Kasumi-1 (cell line): Measurements from ENCODE around the gene NDUFA13.

Experiments used
- DNase-seq, 2 experiments: peaks; one replicate each; lab custom pipeline; 2025; lab: John Stamatoyannopoulos, UW

NDUFA13 gene

DNA sequence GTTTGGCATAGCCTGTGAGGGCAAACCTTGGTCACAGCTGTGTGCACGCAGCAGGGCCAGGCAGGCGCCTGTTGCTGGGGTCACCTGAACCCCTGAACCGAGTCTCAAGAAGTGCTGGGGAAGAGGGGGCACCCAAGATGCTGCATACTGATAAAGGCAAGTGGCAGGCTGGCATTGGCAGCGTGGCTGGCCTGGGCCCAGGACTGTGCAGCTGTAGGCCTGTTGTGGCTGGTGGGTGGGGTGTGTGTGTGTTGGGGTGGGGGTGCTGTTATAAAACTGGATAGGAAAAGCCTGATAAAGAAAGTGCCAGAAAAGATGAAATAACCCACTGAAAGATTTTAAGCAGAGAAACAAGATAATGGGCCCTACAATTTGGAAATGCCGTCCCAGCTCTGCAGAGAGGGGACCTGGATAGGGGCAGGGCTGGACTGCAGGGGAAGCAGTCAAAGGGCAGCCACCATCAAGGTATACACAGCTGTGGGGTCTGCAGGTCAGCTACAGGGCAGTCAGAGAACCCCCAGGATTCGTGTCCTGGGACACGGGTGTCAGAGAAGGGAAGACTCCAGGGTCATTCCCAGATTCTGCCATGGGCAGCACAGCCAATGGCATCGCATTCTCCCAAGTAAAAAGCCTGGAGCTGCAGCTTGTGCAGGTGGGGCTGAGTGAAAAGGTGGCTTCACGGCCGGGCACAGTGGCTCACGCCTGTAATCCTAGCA is 55.2 kb downstream of the NDUFA13 start:
- no peak for DNase-seq

DNA sequence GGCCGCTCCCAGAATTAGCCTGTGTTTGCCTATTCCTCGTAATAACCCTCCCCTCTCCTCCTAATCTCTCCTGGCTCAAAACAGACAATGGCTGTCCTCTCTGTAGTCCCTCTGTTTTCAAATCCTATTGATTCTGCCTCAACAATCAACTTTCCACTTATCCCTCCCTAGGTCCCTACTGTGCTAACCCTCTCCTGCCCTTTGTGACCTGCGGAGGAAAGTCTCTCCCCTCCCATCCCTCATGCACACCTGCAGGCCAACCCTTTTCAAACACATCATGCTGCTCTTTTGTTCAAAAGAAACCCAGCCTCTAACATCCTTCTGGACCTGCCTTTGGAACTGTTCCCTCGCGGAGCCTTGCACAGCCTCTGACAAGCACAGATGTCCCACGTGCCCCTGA is 59.4 kb downstream of the NDUFA13 start:
- no peak for DNase-seq
